Adrenal gland (tissue), 5 donors: ENCODE measurements around the gene MARK3.

ENCODE experiments used
- CTCF ChIP-seq, 6 experiments: fragments of 450-650 bp in 4 of 6; fragments of 200-600 bp in 2 of 6; sonication (generic) in 1 of 6; IDR thresholded peaks; 1 replicate in 5 of 6; 2 replicates in 1 of 6; pipeline versions ENCODE4 v1.5.1 to v1.8.0; 2016 to 2021; ENCODE audit warnings: antibody characterized with exemption in 6 of 6, mild to moderate bottlenecking in 2 of 6, moderate library complexity in 1 of 6
- POLR2A ChIP-seq, 2 donors: fragments of 450-650 bp; IDR thresholded peaks; one replicate each; pipeline ENCODE4 v1.6.1; 2017; ENCODE audit warnings: antibody characterized with exemption in 2 of 2, mild to moderate bottlenecking in 2 of 2, moderate library complexity in 1 of 2
- donor health status: DM: no; HTN: no; CAD: no.

GRCh38 chr14:103534576-103535061 lies 149.4 kb downstream of the MARK3 start:
- TF ChIP-seq CTCF (IDR thresholded peaks at IDR 0.05) (no peak), POLR2A (IDR thresholded peaks at IDR 0.05) (no peak)
